Spleen (tissue), 7 donors: ENCODE results near the gene KSR2.

Experiments
- POLR2A ChIP-seq, 3 donors: fragments of 450-650 bp; IDR thresholded peaks; one replicate each; pipeline ENCODE4 v1.5.1; 2017; ENCODE audit warnings: antibody characterized with exemption in 3 of 3, mild to moderate bottlenecking in 1 of 3
- POLR2AphosphoS5 ChIP-seq, 3 donors: sonication (generic); formaldehyde crosslinking; IDR thresholded peaks; one replicate each; pipeline ENCODE4 v1.5.1; 2017; ENCODE audit warnings: antibody characterized with exemption in 3 of 3
- TF ChIP-seq, protein P1 (sequence below), 11 experiments: fragments of 200-600 bp in 7 of 11; fragments of 450-650 bp in 4 of 11; sonication (generic) in 4 of 11; IDR thresholded peaks in 8 of 11; conservative IDR thresholded peaks in 3 of 11; 1 replicate in 7 of 11; 2 replicates in 4 of 11; pipeline versions ENCODE4 v1.4.0 to v1.8.0; 2016 to 2021; ENCODE audit warnings: antibody characterized with exemption in 11 of 11, inconsistent platforms in 4 of 11, mild to moderate bottlenecking in 1 of 11
- donor health status: DM: no; HTN: no; CAD: no; lungs with moderate emphysema.
- donor health status: DM: no; HTN: no; CAD: no.
- donor health status: DM: no; HTN: no; CAD: no.

DNA sequence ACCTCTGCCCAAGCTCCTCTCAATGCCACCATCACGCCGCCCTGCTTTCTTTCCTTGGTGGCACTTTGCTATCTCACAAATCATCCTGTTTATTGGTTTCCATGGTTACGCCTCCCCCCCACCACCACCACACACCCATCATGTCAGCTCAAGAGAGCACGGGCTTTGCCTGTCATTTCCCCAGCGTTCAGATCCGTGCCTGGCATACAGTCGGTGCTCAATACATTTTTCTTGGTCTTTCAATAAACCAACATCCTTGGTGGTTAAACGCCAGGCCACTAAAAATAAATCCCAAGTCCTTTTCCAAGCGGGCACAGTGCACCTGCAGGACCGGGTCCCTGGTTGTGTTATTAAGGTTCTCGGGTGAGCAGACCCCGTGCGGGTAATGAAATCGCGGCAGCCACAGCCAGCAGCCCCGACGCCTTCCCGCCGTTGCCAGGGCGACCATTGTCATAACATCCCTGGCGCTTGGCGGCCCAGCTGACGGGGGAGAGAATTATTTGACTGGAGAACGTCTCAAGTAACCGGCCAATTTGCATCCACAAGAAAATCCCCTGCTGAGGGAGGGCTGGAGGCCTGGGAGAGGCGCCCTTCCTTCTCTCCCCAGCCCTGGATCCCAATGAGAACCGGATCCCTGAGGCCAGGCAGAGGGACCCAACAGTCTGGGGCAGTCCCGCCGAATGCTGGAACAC, 92.9 kb downstream of the KSR2 start:
- TF ChIP-seq, protein P1, sequence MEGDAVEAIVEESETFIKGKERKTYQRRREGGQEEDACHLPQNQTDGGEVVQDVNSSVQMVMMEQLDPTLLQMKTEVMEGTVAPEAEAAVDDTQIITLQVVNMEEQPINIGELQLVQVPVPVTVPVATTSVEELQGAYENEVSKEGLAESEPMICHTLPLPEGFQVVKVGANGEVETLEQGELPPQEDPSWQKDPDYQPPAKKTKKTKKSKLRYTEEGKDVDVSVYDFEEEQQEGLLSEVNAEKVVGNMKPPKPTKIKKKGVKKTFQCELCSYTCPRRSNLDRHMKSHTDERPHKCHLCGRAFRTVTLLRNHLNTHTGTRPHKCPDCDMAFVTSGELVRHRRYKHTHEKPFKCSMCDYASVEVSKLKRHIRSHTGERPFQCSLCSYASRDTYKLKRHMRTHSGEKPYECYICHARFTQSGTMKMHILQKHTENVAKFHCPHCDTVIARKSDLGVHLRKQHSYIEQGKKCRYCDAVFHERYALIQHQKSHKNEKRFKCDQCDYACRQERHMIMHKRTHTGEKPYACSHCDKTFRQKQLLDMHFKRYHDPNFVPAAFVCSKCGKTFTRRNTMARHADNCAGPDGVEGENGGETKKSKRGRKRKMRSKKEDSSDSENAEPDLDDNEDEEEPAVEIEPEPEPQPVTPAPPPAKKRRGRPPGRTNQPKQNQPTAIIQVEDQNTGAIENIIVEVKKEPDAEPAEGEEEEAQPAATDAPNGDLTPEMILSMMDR (IDR thresholded peaks at IDR 0.05 in 8 of 11, conservative IDR thresholded peaks at IDR 0.05 in 3 of 11): no peak
- TF ChIP-seq POLR2A (IDR thresholded peaks at IDR 0.05): no peak
- no peak for TF ChIP-seq POLR2AphosphoS5 (IDR thresholded peaks at IDR 0.05)
